Measurements from ENCODE around the gene PLXNA2.

PLXNA2 gene

GRCh38 chr1:208243967-208244916 is at the start of gene PLXNA2:
Gene PLXNA2, minus strand, starts transcription at chr1:208244384. Its CDS starts 26,462 bp downstream, at chr1:208217922.
- DNase-seq (ENCODE audit: low read depth, low spot score) = peak; percentile 91

- no peak for DNase-seq (ENCODE audit: low read depth, low spot score)
These were observed 48.7 kb upstream of the PLXNA2 start for GRCh38 chr1:208292908-208293307.

- peak; percentile 25 for DNase-seq (ENCODE audit: low read depth, low spot score)
These were observed 47.9 kb upstream of the PLXNA2 start for GRCh38 chr1:208291923-208292711.

- DNase-seq (ENCODE audit: low read depth, low spot score) = no peak
These were observed 46.9 kb upstream of the PLXNA2 start for GRCh38 chr1:208291129-208291528.

- DNase-seq (ENCODE audit: low read depth, low spot score) = no peak
These were observed 45.5 kb upstream of the PLXNA2 start for GRCh38 chr1:208289716-208290115.

- DNase-seq (ENCODE audit: low read depth, low spot score) = no peak
These were observed 44.3 kb upstream of the PLXNA2 start for GRCh38 chr1:208288495-208288894.

- no peak for DNase-seq (ENCODE audit: low read depth, low spot score)
These were observed 36.7 kb upstream of the PLXNA2 start for GRCh38 chr1:208280681-208281450.

- no peak for DNase-seq (ENCODE audit: low read depth, low spot score)
These were observed 35.8 kb upstream of the PLXNA2 start for GRCh38 chr1:208279826-208280588.

GRCh38 chr1:208278638-208279037 is 34.5 kb upstream of the PLXNA2 start:
- peak; percentile 13 for DNase-seq (ENCODE audit: low read depth, low spot score)

- no peak for DNase-seq (ENCODE audit: low read depth, low spot score)
These were observed 32.7 kb upstream of the PLXNA2 start for GRCh38 chr1:208276757-208277435.

GRCh38 chr1:208275083-208275482 is 30.9 kb upstream of the PLXNA2 start:
- DNase-seq (ENCODE audit: low read depth, low spot score) = no peak

- no peak for DNase-seq (ENCODE audit: low read depth, low spot score)
These were observed 29.3 kb upstream of the PLXNA2 start for GRCh38 chr1:208273386-208274017.

- DNase-seq (ENCODE audit: low read depth, low spot score) = no peak
These were observed 28.5 kb upstream of the PLXNA2 start for GRCh38 chr1:208272713-208273112.

- DNase-seq (ENCODE audit: low read depth, low spot score) = no peak
These were observed 28.1 kb upstream of the PLXNA2 start for GRCh38 chr1:208272311-208272710.

- no peak for DNase-seq (ENCODE audit: low read depth, low spot score)
These were observed 27.1 kb upstream of the PLXNA2 start for GRCh38 chr1:208271236-208271635.

- DNase-seq (ENCODE audit: low read depth, low spot score) = peak; percentile 84
These were observed 26.5 kb upstream of the PLXNA2 start for GRCh38 chr1:208270651-208271141.

GRCh38 chr1:208269338-208269666 is 25.1 kb upstream of the PLXNA2 start:
- no peak for DNase-seq (ENCODE audit: low read depth, low spot score)

GRCh38 chr1:208268541-208269337 is 24.6 kb upstream of the PLXNA2 start:
- peak; percentile 83 for DNase-seq (ENCODE audit: low read depth, low spot score)

GRCh38 chr1:208265525-208265924 is 21.3 kb upstream of the PLXNA2 start:
- DNase-seq (ENCODE audit: low read depth, low spot score) = no peak
